IMR-90 (cell line): ENCODE results near the gene TSEN15. TPM values are rescaled to one million over a fixed set of nuclear protein-coding genes. Genes with fewer than 3 reads are reported as not detected.

Experiments
- ATAC-seq: fragments of 200-7000 bp; cut with Tn5 transposase; 2 replicates; pipeline ENCODE4 v1.9.1; 2020; ENCODE audit warnings: low read depth, mild to moderate bottlenecking, moderate library complexity
- BruUV-seq: library from RNA; stranded (reverse); fragments of 400-500 nt; replicated peaks from 2 replicates; lab custom pipeline; 2021; lab: Mats Ljungman, UMichigan
- CTCF ChIA-PET: fragments of 300-600 bp; formaldehyde crosslinking; extraction: SDS; loops from one replicate; lab custom pipeline; 2021; ENCODE audit warnings: antibody characterized with exemption; lab: Yijun Ruan, JAX
- POLR2A ChIA-PET: fragments of 300-600 bp; sonication (Branson Sonifier 250); formaldehyde crosslinking; loops from one replicate; lab custom pipeline; 2022; ENCODE audit warnings: antibody characterized with exemption; ENCODE audit not compliant: unreplicated experiment; lab: Charles Lee
- DNase-seq: peaks from one replicate; pipeline ENCODE4 v3.0.0; 2013
- H2AFZ ChIP-seq: replicated peaks from 2 replicates; pipeline ENCODE3; 2013; ENCODE audit warnings: low read length, mild to moderate bottlenecking; ENCODE audit not compliant: poor library complexity
- H2AK5ac ChIP-seq: 2 replicates; pipeline ENCODE4 v1.6.1; 2013; ENCODE audit warnings: low read depth, low read length, inconsistent platforms
- H2AK9ac ChIP-seq: replicated peaks from 2 replicates; pipeline ENCODE3; 2013; ENCODE audit warnings: mild to moderate bottlenecking, low read depth, low read length, moderate library complexity; ENCODE audit not compliant: poor library complexity
- H2BK120ac ChIP-seq: 2 replicates; pipeline ENCODE4 v1.6.1; 2013; ENCODE audit warnings: low read depth, low read length, inconsistent platforms
- H2BK15ac ChIP-seq: 3 replicates; pipeline ENCODE4 v1.6.1; 2013; ENCODE audit warnings: low read depth, low read length, inconsistent platforms
- H2BK20ac ChIP-seq: 2 replicates; pipeline ENCODE4 v1.6.1; 2013; ENCODE audit warnings: low read depth, mild to moderate bottlenecking, inconsistent platforms, low read length, moderate library complexity
- H2BK5ac ChIP-seq: 2 replicates; pipeline ENCODE4 v1.6.1; 2013; ENCODE audit warnings: mild to moderate bottlenecking, low read depth, low read length, inconsistent platforms; ENCODE audit not compliant: poor library complexity, severe bottlenecking
- H3K14ac ChIP-seq: replicated peaks from 2 replicates; pipeline ENCODE4 v1.6.1; 2013; ENCODE audit warnings: low read depth, low read length, inconsistent platforms
- H3K18ac ChIP-seq: 2 replicates; pipeline ENCODE4 v1.6.1; 2013; ENCODE audit warnings: low read depth, low read length, control low read depth
- H3K23ac ChIP-seq: 2 replicates; pipeline ENCODE4 v1.6.1; 2013; ENCODE audit warnings: low read depth, low read length, inconsistent platforms
- H3K27ac ChIP-seq: 2 replicates; pipeline ENCODE4 v1.5.1; 2013; ENCODE audit warnings: mild to moderate bottlenecking, control low read depth, low read length; ENCODE audit not compliant: insufficient read depth
- H3K27me3 ChIP-seq: 2 replicates; pipeline ENCODE4 v1.6.1; 2013; ENCODE audit warnings: low read length; ENCODE audit not compliant: control insufficient read depth, insufficient read depth
- H3K36me3 ChIP-seq: 2 replicates; pipeline ENCODE4 v1.6.1; 2013; ENCODE audit warnings: low read length, mixed read lengths; ENCODE audit not compliant: control insufficient read depth, insufficient read depth
- H3K4ac ChIP-seq: 2 replicates; pipeline ENCODE4 v1.6.1; 2013; ENCODE audit warnings: low read depth, low read length, inconsistent platforms
- H3K4me1 ChIP-seq: 2 replicates; pipeline ENCODE4 v1.6.1; 2013; ENCODE audit warnings: low read length, mixed read lengths; ENCODE audit not compliant: control insufficient read depth, insufficient read depth
- H3K4me2 ChIP-seq: 2 replicates; pipeline ENCODE4 v1.6.1; 2013; ENCODE audit warnings: low read depth, mild to moderate bottlenecking, control low read depth, low read length, moderate library complexity
- H3K4me3 ChIP-seq: 2 replicates; pipeline ENCODE4 v1.5.1; 2013; ENCODE audit warnings: low read depth, mild to moderate bottlenecking, control low read depth, low read length, moderate library complexity; ENCODE audit not compliant: insufficient read depth
- H3K56ac ChIP-seq: 2 replicates; pipeline ENCODE4 v1.6.1; 2013; ENCODE audit warnings: low read length, inconsistent platforms; ENCODE audit not compliant: insufficient read depth; ENCODE audit errors: extremely low read depth
- H3K79me1 ChIP-seq, 2 experiments: 2 replicates each; pipeline ENCODE4 v1.6.1; 2013; ENCODE audit warnings: low read length in 2 of 2, inconsistent platforms in 1 of 2, low read depth in 1 of 2
- H3K9ac ChIP-seq: 2 replicates; pipeline ENCODE4 v1.6.1; 2013; ENCODE audit warnings: low read depth, low read length, control low read depth
- H3K9me1 ChIP-seq: 2 replicates; pipeline ENCODE4 v1.6.1; 2013; ENCODE audit warnings: low read length, inconsistent platforms; ENCODE audit not compliant: insufficient read depth
- H3K9me3 ChIP-seq: 2 replicates; pipeline ENCODE4 v1.6.1; 2013; ENCODE audit warnings: low read length; ENCODE audit not compliant: control insufficient read depth, insufficient read depth
- H4K20me1 ChIP-seq: 2 replicates; pipeline ENCODE4 v1.6.1; 2013; ENCODE audit warnings: low read length, inconsistent platforms; ENCODE audit not compliant: insufficient read depth
- H4K5ac ChIP-seq: 2 replicates; pipeline ENCODE4 v1.6.1; 2013; ENCODE audit warnings: mild to moderate bottlenecking, low read depth, low read length, control low read depth
- H4K8ac ChIP-seq, 2 experiments: 2 replicates each; pipeline ENCODE4 v1.6.1; 2013; ENCODE audit warnings: low read depth in 2 of 2, low read length in 2 of 2, control low read depth in 1 of 2, inconsistent platforms in 1 of 2
- H4K91ac ChIP-seq: 2 replicates; pipeline ENCODE4 v1.6.1; 2013; ENCODE audit warnings: low read depth, low read length, inconsistent platforms; ENCODE audit not compliant: insufficient read depth
- MAFK ChIP-seq: IDR thresholded peaks from 2 replicates; pipeline ENCODE4 v1.6.1; 2012; ENCODE audit warnings: low read depth, low read length, improper control_type of control experiment
- MXI1 ChIP-seq: IDR thresholded peaks from 2 replicates; pipeline ENCODE4 v1.6.1; 2012; ENCODE audit warnings: low read depth, mild to moderate bottlenecking, low read length, moderate library complexity, borderline replicate concordance
- WGBS, 2 experiments: methylation state at CpG; one replicate each; pipeline versions ENCODE4 v1.1.5 to v1.1.7; 2013; ENCODE audit warnings: missing lambda C conversion rate in 2 of 2; ENCODE audit not compliant: insufficient read length in 1 of 2; ENCODE audit errors: extremely low coverage in 2 of 2; 5-methylcytosine and 5-hydroxymethylcytosine counted together
- dilution Hi-C: fragments of 300-500 bp; cut with HindIII; formaldehyde crosslinking; loops from one replicate; pipeline ENCODE4 v1.14.3; 2018; ENCODE audit warnings: low sequenced_read_pairs; ENCODE audit not compliant: unreplicated experiment
- in situ Hi-C: fragments of 300-500 bp; cut with MboI; formaldehyde crosslinking; loops from 3 replicates; pipeline ENCODE4 v1.14.3; 2019; ENCODE audit warnings: low sequenced_read_pairs, inconsistent platforms, mixed read lengths
- intact Hi-C: fragments of 100-400 bp; cut with micrococcal nuclease; formaldehyde crosslinking; loops from 2 replicates; pipeline ENCODE4 v1.10.0; 2022
- polyA plus RNA-seq, 3 experiments: library from polyadenylated mRNA; depleted of rRNA; stranded (reverse); fragments of >200 nt; gene quantifications; 2 replicates each; pipeline ENCODE4 v1.2.3, GENCODE V29; 2012; ENCODE audit warnings: low replicate concordance in 1 of 3
- total RNA-seq: library from RNA; depleted of rRNA; stranded (reverse); fragments of >200 nt; gene quantifications from 2 replicates; pipeline ENCODE4 v1.2.3, GENCODE V29; 2012

The TSEN15 gene
- total and polyA plus RNA-seq, 2 of the 4 experiments (the other 2 are of a cell fraction) = 32.4 to 45.0 TPM

- Histone ChIP-seq H3K18ac (no peak overlapping the region), H4K5ac (no peak overlapping the region), H3K9me1 (no peaks in the 10 kb centered on the region), H2BK15ac (no peak overlapping the region), H3K79me1 (no peaks in the 10 kb centered on the region; a peak in 1 of 4 replicates), H2AK9ac (no peak overlapping the region), H3K4ac (no peak overlapping the region), H3K14ac (no peak overlapping the region), H2BK120ac (no peak overlapping the region), H2BK20ac (no peak overlapping the region), H3K9ac (no peak overlapping the region), H2BK5ac (no peak overlapping the region), H3K56ac (no peak overlapping the region), H4K20me1 (no peaks in the 10 kb centered on the region), H3K4me3 (no peak overlapping the region), H3K27ac (no peak overlapping the region), H4K8ac (no peak overlapping the region), H2AFZ (no peak overlapping the region), H3K27me3 (no peaks in the 10 kb centered on the region), H3K4me1 (peaks cover 3% of the 10 kb centered on the region), H3K4me2 (no peak overlapping the region), H2AK5ac (no peak overlapping the region), H3K36me3 (no peaks in the 10 kb centered on the region), H4K91ac (no peak overlapping the region), H3K23ac (no peak overlapping the region), H3K9me3 (no peaks in the 10 kb centered on the region)
- intact Hi-C loops = no loop called here
- BruUV-seq = no TSS peak
- CTCF ChIA-PET = no interaction called here
- no peak for TF ChIP-seq MAFK
- no peak for TF ChIP-seq MXI1
- DNase-seq = no peak
- in situ Hi-C loops = no loop called here
- WGBS, 2 experiments = no CpG with 5 or more reads among the region's 2 CpGs
- POLR2A ChIA-PET = no interaction called here
- dilution Hi-C loops = no loop called here
- no peak for ATAC-seq
Measured at GRCh38 chr1:184019506-184019905, 32.0 kb upstream of the TSEN15 start.
